ENCODE results near the gene LENG8.
"Not testable (repeated sequence)": the region's sequence is repeated elsewhere in the genome, so short reads cannot be mapped to it uniquely, and the experiment has no call there.

The LENG8 gene

DNA sequence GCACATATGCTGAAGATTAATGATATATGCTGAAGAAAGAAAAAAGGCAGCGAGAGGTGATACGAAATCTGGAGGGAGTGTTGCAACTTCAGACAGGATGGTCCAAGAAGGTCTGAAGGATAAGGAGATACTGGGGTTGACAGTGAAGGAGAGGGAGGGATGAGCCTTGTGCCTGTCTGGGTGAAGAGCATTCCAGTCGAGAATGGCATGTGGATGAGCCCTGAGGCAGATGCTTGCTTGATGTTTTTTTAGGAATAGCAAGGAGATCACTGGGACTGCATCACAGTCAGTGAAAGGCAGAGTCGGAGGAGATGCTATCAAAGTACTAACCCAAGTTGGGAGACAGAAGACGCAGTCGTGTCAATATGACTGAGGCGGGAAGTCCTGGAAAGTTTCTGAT lies 40.3 kb downstream of the LENG8 start:
- H2AK5ac ChIP-seq (ENCODE audit: low read length): no peak overlapping the region
- H4K5ac ChIP-seq (ENCODE audit: low read length): no peak overlapping the region
- H3K79me2 ChIP-seq (ENCODE audit: control insufficient read depth, insufficient read depth, low read length): no peaks in the 10 kb centered on the region
- no peaks in the 10 kb centered on the region for H3K27me3 ChIP-seq (ENCODE audit: insufficient read depth, low read length, poor library complexity)
- no peak overlapping the region for H3K9ac ChIP-seq (ENCODE audit: low read length)
- H2BK5ac ChIP-seq (ENCODE audit: low read length): no peak overlapping the region
- no peaks in the 10 kb centered on the region for H3K36me3 ChIP-seq (ENCODE audit: control insufficient read depth, insufficient read depth, low read length)
- WGBS (ENCODE audit: extremely low coverage, insufficient coverage, low lambda C conversion rate): no CpG with 5 or more reads among the region's 7 CpGs
- H3K4me2 ChIP-seq (ENCODE audit: low read length): no peak overlapping the region
- no peak overlapping the region for H2BK120ac ChIP-seq (ENCODE audit: low read depth, low read length)
- H3K79me1 ChIP-seq (ENCODE audit: low read length): no peaks in the 10 kb centered on the region
- no peak overlapping the region for H3K4ac ChIP-seq (ENCODE audit: low read depth, low read length)
- no peaks in the 10 kb centered on the region for H3K4me1 ChIP-seq (ENCODE audit: control insufficient read depth, low read depth, low read length)
- H3K4me3 ChIP-seq (ENCODE audit: low read length): no peak overlapping the region
- no peak overlapping the region for H3K27ac ChIP-seq (ENCODE audit: low read depth, low read length)
- no peak overlapping the region for H4K8ac ChIP-seq (ENCODE audit: low read depth, low read length)
- no peak overlapping the region for H2BK15ac ChIP-seq (replicated peaks; ENCODE audit: low read depth)
- H3K23ac ChIP-seq (ENCODE audit: low read length): no peak overlapping the region
- H3K18ac ChIP-seq (ENCODE audit: low read length): no peak overlapping the region
- H3K56ac ChIP-seq (ENCODE audit: low read length): no peak overlapping the region
- no peak for DNase-seq

- Histone ChIP-seq H2BK5ac (ENCODE audit: low read length) (no peak overlapping the region), H3K4me3 (ENCODE audit: low read length) (no peak overlapping the region), H2AK5ac (ENCODE audit: low read length) (no peak overlapping the region), H3K27ac (ENCODE audit: low read depth, low read length) (no peak overlapping the region), H3K18ac (ENCODE audit: low read length) (no peak overlapping the region), H3K27me3 (ENCODE audit: insufficient read depth, low read length, poor library complexity) (no peaks in the 10 kb centered on the region), H2BK120ac (ENCODE audit: low read depth, low read length) (no peak overlapping the region), H2BK15ac (replicated peaks; ENCODE audit: low read depth) (no peak overlapping the region), H4K5ac (ENCODE audit: low read length) (no peak overlapping the region), H3K56ac (ENCODE audit: low read length) (no peak overlapping the region), H3K4me2 (ENCODE audit: low read length) (no peak overlapping the region), H3K23ac (ENCODE audit: low read length) (no peak overlapping the region), H4K8ac (ENCODE audit: low read depth, low read length) (no peak overlapping the region), H3K79me2 (ENCODE audit: control insufficient read depth, insufficient read depth, low read length) (no peaks in the 10 kb centered on the region), H3K36me3 (ENCODE audit: control insufficient read depth, insufficient read depth, low read length) (no peaks in the 10 kb centered on the region), H3K79me1 (ENCODE audit: low read length) (no peaks in the 10 kb centered on the region), H3K4ac (ENCODE audit: low read depth, low read length) (no peak overlapping the region), H3K4me1 (ENCODE audit: control insufficient read depth, low read depth, low read length) (no peaks in the 10 kb centered on the region), H3K9ac (ENCODE audit: low read length) (no peak overlapping the region)
- no peak for DNase-seq
- no CpG with 5 or more reads among the region's 9 CpGs for WGBS (ENCODE audit: extremely low coverage, insufficient coverage, low lambda C conversion rate)
These were observed 40.8 kb downstream of the LENG8 start for GRCh38 chr19:54489766-54490165.

DNA sequence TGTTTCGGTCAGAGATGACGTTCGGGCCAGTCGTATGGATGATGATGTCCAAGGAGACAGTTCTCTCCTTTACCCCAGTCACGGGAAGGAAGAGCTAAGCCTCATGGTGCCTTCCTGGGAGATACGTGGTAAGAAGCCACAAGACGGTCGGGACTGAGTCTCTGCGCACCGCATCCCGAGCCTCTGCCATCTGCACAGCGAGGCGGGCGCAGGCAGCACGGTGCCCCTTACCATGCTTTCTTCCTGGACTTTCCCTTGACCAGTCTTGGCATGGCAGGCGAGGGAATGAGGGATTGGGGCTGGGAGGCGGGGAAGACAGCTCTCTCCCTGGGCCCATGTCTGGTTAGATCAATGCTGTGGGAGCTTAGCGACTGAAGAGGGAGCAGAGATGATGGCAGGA lies 43.6 kb downstream of the LENG8 start:
- H3K56ac ChIP-seq (ENCODE audit: low read length): no peak overlapping the region
- H3K4me3 ChIP-seq (ENCODE audit: low read length): no peak overlapping the region
- H3K23ac ChIP-seq (ENCODE audit: low read length): no peak overlapping the region
- DNase-seq: no peak
- no peak overlapping the region for H3K9ac ChIP-seq (ENCODE audit: low read length)
- H2BK120ac ChIP-seq (ENCODE audit: low read depth, low read length): no peak overlapping the region
- no peak overlapping the region for H3K4me2 ChIP-seq (ENCODE audit: low read length)
- no peak overlapping the region for H3K4ac ChIP-seq (ENCODE audit: low read depth, low read length)
- H3K27me3 ChIP-seq (ENCODE audit: insufficient read depth, low read length, poor library complexity): no peaks in the 10 kb centered on the region
- H3K79me1 ChIP-seq (ENCODE audit: low read length): no peaks in the 10 kb centered on the region
- H3K4me1 ChIP-seq (ENCODE audit: control insufficient read depth, low read depth, low read length): no peaks in the 10 kb centered on the region
- no CpG with 5 or more reads among the region's 18 CpGs for WGBS (ENCODE audit: extremely low coverage, insufficient coverage, low lambda C conversion rate)
- no peak overlapping the region for H2AK5ac ChIP-seq (ENCODE audit: low read length)
- H3K79me2 ChIP-seq (ENCODE audit: control insufficient read depth, insufficient read depth, low read length): no peaks in the 10 kb centered on the region
- H4K8ac ChIP-seq (ENCODE audit: low read depth, low read length): no peak overlapping the region
- H3K36me3 ChIP-seq (ENCODE audit: control insufficient read depth, insufficient read depth, low read length): no peaks in the 10 kb centered on the region
- H2BK15ac ChIP-seq (replicated peaks; ENCODE audit: low read depth): no peak overlapping the region
- no peak overlapping the region for H4K5ac ChIP-seq (ENCODE audit: low read length)
- H3K27ac ChIP-seq (ENCODE audit: low read depth, low read length): no peak overlapping the region
- H2BK5ac ChIP-seq (ENCODE audit: low read length): no peak overlapping the region
- H3K18ac ChIP-seq (ENCODE audit: low read length): no peak overlapping the region

- H3K4ac ChIP-seq (ENCODE audit: low read depth, low read length); H3K4me3 ChIP-seq (ENCODE audit: low read length); H3K79me1 ChIP-seq (ENCODE audit: low read length); H3K27ac ChIP-seq (ENCODE audit: low read depth, low read length); H3K79me2 ChIP-seq (ENCODE audit: control insufficient read depth, insufficient read depth, low read length); H2BK15ac ChIP-seq (replicated peaks; ENCODE audit: low read depth); H3K4me2 ChIP-seq (ENCODE audit: low read length); H4K8ac ChIP-seq (ENCODE audit: low read depth, low read length); H2BK120ac ChIP-seq (ENCODE audit: low read depth, low read length); H3K56ac ChIP-seq (ENCODE audit: low read length); H3K36me3 ChIP-seq (ENCODE audit: control insufficient read depth, insufficient read depth, low read length); H3K27me3 ChIP-seq (ENCODE audit: insufficient read depth, low read length, poor library complexity); H3K9ac ChIP-seq (ENCODE audit: low read length); H3K23ac ChIP-seq (ENCODE audit: low read length); H4K5ac ChIP-seq (ENCODE audit: low read length); H2BK5ac ChIP-seq (ENCODE audit: low read length); H2AK5ac ChIP-seq (ENCODE audit: low read length); H3K18ac ChIP-seq (ENCODE audit: low read length); DNase-seq; H3K4me1 ChIP-seq (ENCODE audit: control insufficient read depth, low read depth, low read length): not testable (repeated sequence)
- no CpG with 5 or more reads among the region's 5 CpGs for WGBS (ENCODE audit: extremely low coverage, insufficient coverage, low lambda C conversion rate)
These were observed 44.1 kb downstream of the LENG8 start for GRCh38 chr19:54493056-54493455.

GRCh38 chr19:54493967-54494585 lies 45.1 kb downstream of the LENG8 start:
- H2BK15ac ChIP-seq (replicated peaks; ENCODE audit: low read depth): no peak overlapping the region
- H4K5ac ChIP-seq (ENCODE audit: low read length): no peak overlapping the region
- no peak overlapping the region for H2BK5ac ChIP-seq (ENCODE audit: low read length)
- H3K79me1 ChIP-seq (ENCODE audit: low read length): no peaks in the 10 kb centered on the region
- no peak overlapping the region for H3K56ac ChIP-seq (ENCODE audit: low read length)
- DNase-seq: no peak
- no peak overlapping the region for H2AK5ac ChIP-seq (ENCODE audit: low read length)
- no peak overlapping the region for H3K4ac ChIP-seq (ENCODE audit: low read depth, low read length)
- no peak overlapping the region for H3K23ac ChIP-seq (ENCODE audit: low read length)
- no peak overlapping the region for H2BK120ac ChIP-seq (ENCODE audit: low read depth, low read length)
- H3K27me3 ChIP-seq (ENCODE audit: insufficient read depth, low read length, poor library complexity): no peaks in the 10 kb centered on the region
- no peak overlapping the region for H3K18ac ChIP-seq (ENCODE audit: low read length)
- no peaks in the 10 kb centered on the region for H3K79me2 ChIP-seq (ENCODE audit: control insufficient read depth, insufficient read depth, low read length)
- WGBS (ENCODE audit: extremely low coverage, insufficient coverage, low lambda C conversion rate): no CpG with 5 or more reads among the region's 10 CpGs
- H3K4me3 ChIP-seq (ENCODE audit: low read length): no peak overlapping the region
- H3K27ac ChIP-seq (ENCODE audit: low read depth, low read length): no peak overlapping the region
- no peaks in the 10 kb centered on the region for H3K4me1 ChIP-seq (ENCODE audit: control insufficient read depth, low read depth, low read length)
- no peak overlapping the region for H4K8ac ChIP-seq (ENCODE audit: low read depth, low read length)
- H3K36me3 ChIP-seq (ENCODE audit: control insufficient read depth, insufficient read depth, low read length): no peaks in the 10 kb centered on the region
- no peak overlapping the region for H3K9ac ChIP-seq (ENCODE audit: low read length)
- no peak overlapping the region for H3K4me2 ChIP-seq (ENCODE audit: low read length)

DNA sequence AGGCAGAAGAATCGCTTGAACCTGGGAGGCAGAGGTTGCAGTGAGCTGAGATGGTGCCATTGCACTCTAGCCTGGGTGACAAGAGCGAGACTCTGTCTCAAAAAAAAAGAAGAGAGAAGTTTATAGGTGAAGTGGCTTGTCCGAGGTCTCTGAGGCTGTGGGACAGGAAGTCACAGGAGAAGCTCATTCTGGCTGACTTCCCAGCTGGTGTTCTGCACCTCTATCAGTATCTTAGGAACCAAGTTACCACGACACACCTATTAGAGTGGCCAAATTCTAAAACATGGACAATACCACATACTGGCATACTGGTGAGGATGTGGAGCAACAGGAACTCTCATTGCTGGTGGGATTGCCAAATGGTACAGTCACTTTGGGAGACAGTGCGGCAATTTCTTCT lies 46.3 kb downstream of the LENG8 start:
- not testable (repeated sequence) for H3K79me2 ChIP-seq (ENCODE audit: control insufficient read depth, insufficient read depth, low read length); H3K56ac ChIP-seq (ENCODE audit: low read length); H2BK15ac ChIP-seq (replicated peaks; ENCODE audit: low read depth); DNase-seq; H3K27me3 ChIP-seq (ENCODE audit: insufficient read depth, low read length, poor library complexity); H3K18ac ChIP-seq (ENCODE audit: low read length); H2BK5ac ChIP-seq (ENCODE audit: low read length); H3K36me3 ChIP-seq (ENCODE audit: control insufficient read depth, insufficient read depth, low read length); H3K4ac ChIP-seq (ENCODE audit: low read depth, low read length); H3K4me3 ChIP-seq (ENCODE audit: low read length); H2AK5ac ChIP-seq (ENCODE audit: low read length); H3K79me1 ChIP-seq (ENCODE audit: low read length); H2BK120ac ChIP-seq (ENCODE audit: low read depth, low read length); H3K9ac ChIP-seq (ENCODE audit: low read length); H4K8ac ChIP-seq (ENCODE audit: low read depth, low read length); H3K4me2 ChIP-seq (ENCODE audit: low read length); H4K5ac ChIP-seq (ENCODE audit: low read length); H3K27ac ChIP-seq (ENCODE audit: low read depth, low read length); H3K23ac ChIP-seq (ENCODE audit: low read length); H3K4me1 ChIP-seq (ENCODE audit: control insufficient read depth, low read depth, low read length)
- WGBS (ENCODE audit: extremely low coverage, insufficient coverage, low lambda C conversion rate): no CpG with 5 or more reads among the region's 5 CpGs

All from mesendoderm (in vitro differentiated cells).